PC-3 (cell line): ENCODE measurements around the gene HES3. TPM values are rescaled to one million over a fixed set of nuclear protein-coding genes. Genes with fewer than 3 reads are reported as not detected.

Experiments
- ATAC-seq: fragments of 200-7000 bp; cut with Tn5 transposase; 2 replicates; pipeline ENCODE4 v1.9.1; 2020; ENCODE audit warnings: mild to moderate bottlenecking, moderate library complexity
- BruUV-seq: library from RNA; stranded (reverse); fragments of 400-500 nt; replicated peaks from 2 replicates; lab custom pipeline; 2021; lab: Mats Ljungman, UMichigan
- CTCF ChIA-PET: fragments of 300-600 bp; sonication (Branson Sonifier 250); formaldehyde crosslinking; loops from one replicate; lab custom pipeline; 2022; ENCODE audit warnings: antibody characterized with exemption; lab: Charles Lee
- POLR2A ChIA-PET: fragments of 300-600 bp; sonication (Branson Sonifier 250); formaldehyde crosslinking; loops from one replicate; lab custom pipeline; 2022; ENCODE audit warnings: antibody characterized with exemption; ENCODE audit not compliant: unreplicated experiment; lab: Charles Lee
- DNase-seq: peaks from one replicate; pipeline ENCODE4 v3.0.0-alpha.2; 2015
- H2AFZ ChIP-seq: fragments of 300-600 bp; sonication (generic); 2 replicates; pipeline ENCODE4 v1.6.0; 2016; ENCODE audit warnings: antibody characterized with exemption, low read length
- H3F3A ChIP-seq: fragments of 300-600 bp; sonication (generic); one replicate; pipeline ENCODE4 v1.6.0; 2017; ENCODE audit warnings: antibody characterized with exemption, low read length, control low read depth, mild to moderate bottlenecking; ENCODE audit not compliant: unreplicated experiment
- H3K27ac ChIP-seq: fragments of 300-600 bp; sonication (generic); 2 replicates; pipeline ENCODE4 v1.5.1; 2016; ENCODE audit warnings: mild to moderate bottlenecking, low read length
- H3K27me3 ChIP-seq: fragments of 300-600 bp; sonication (generic); 2 replicates; pipeline ENCODE4 v1.6.1; 2016; ENCODE audit warnings: low read length, mixed read lengths
- H3K36me3 ChIP-seq: fragments of 300-600 bp; sonication (generic); 2 replicates; pipeline ENCODE4 v1.6.1; 2016; ENCODE audit warnings: low read depth, mixed run types, low read length, mixed read lengths
- H3K4me1 ChIP-seq: fragments of 300-600 bp; sonication (generic); 2 replicates; pipeline ENCODE4 v1.5.1; 2016; ENCODE audit warnings: low read length; ENCODE audit not compliant: insufficient read depth
- H3K4me2 ChIP-seq: fragments of 300-600 bp; sonication (generic); 2 replicates; pipeline ENCODE4 v1.6.0; 2016; ENCODE audit warnings: low read length
- H3K4me3 ChIP-seq: fragments of 300-600 bp; sonication (generic); 2 replicates; pipeline ENCODE4 v1.5.1; 2016; ENCODE audit warnings: mild to moderate bottlenecking, low read length, mixed read lengths
- H3K79me2 ChIP-seq: fragments of 300-600 bp; sonication (generic); 2 replicates; pipeline ENCODE4 v1.6.1; 2017; ENCODE audit warnings: low read length, mixed read lengths
- H3K9ac ChIP-seq: fragments of 300-600 bp; sonication (generic); 2 replicates; pipeline ENCODE4 v1.6.0; 2016; ENCODE audit warnings: mild to moderate bottlenecking, low read length
- H3K9me2 ChIP-seq: fragments of 300-600 bp; sonication (generic); replicated peaks from 2 replicates; pipeline ENCODE4 v1.6.1; 2016; ENCODE audit warnings: mixed run types, low read length, mixed read lengths
- H3K9me3 ChIP-seq: fragments of 300-600 bp; sonication (generic); 2 replicates; pipeline ENCODE4 v1.6.1; 2016; ENCODE audit warnings: low read length, mixed read lengths
- H4K20me1 ChIP-seq: fragments of 300-600 bp; sonication (generic); 2 replicates; pipeline ENCODE4 v1.6.1; 2016; ENCODE audit warnings: low read length, mixed read lengths
- CTCF ChIP-seq: fragments of 300-600 bp; sonication (generic); conservative IDR thresholded peaks from 2 replicates; pipeline ENCODE4 v1.5.1; 2017; ENCODE audit warnings: antibody characterized with exemption, low read depth, mild to moderate bottlenecking, low read length
- EZH2 ChIP-seq: fragments of 300-600 bp; sonication (generic); IDR thresholded peaks from one replicate; pipeline ENCODE4 v1.6.1; 2017; ENCODE audit warnings: antibody characterized with exemption, mild to moderate bottlenecking, low read length; ENCODE audit not compliant: unreplicated experiment
- EZH2phosphoT487 ChIP-seq: fragments of 300-600 bp; sonication (generic); IDR thresholded peaks from 2 replicates; pipeline ENCODE4 v1.6.1; 2018; ENCODE audit warnings: mild to moderate bottlenecking, antibody characterized with exemption, low read length, borderline replicate concordance
- intact Hi-C: fragments of 100-400 bp; cut with micrococcal nuclease; formaldehyde crosslinking; loops from 2 replicates; pipeline ENCODE4 v1.9.0; 2023
- total RNA-seq: library from RNA; depleted of rRNA; stranded (reverse); fragments of >200 nt; gene quantifications from 2 replicates; pipeline ENCODE4 v1.2.3, GENCODE V29; 2014

The HES3 gene
- total RNA-seq, 1 experiment from 2014 or later, result not detected

GRCh38 chr1:6210591-6211355 is 33.2 kb upstream of the HES3 start:
- intact Hi-C loops, result no loop called here
- Histone ChIP-seq H3F3A (no peaks in the 10 kb centered on the region), H3K9me2 (no peaks in the 10 kb centered on the region), H3K27ac (no peak overlapping the region), H4K20me1 (no peaks in the 10 kb centered on the region), H3K4me2 (no peak overlapping the region), H3K79me2 (peaks cover 30% of the 10 kb centered on the region), H3K27me3 (no peaks in the 10 kb centered on the region), H3K36me3 (peaks cover 42% of the 10 kb centered on the region), H3K4me3 (no peak overlapping the region), H3K9ac (no peak overlapping the region), H2AFZ (no peak overlapping the region), H3K4me1 (peaks cover 8% of the 10 kb centered on the region; the same call in 1 of the 2 replicates), H3K9me3 (no peaks in the 10 kb centered on the region)
- ChIA-PET CTCF (no interaction called here), POLR2A (no interaction called here)
- no TSS peak for BruUV-seq
- DNase-seq (no peak), ATAC-seq (no peak)
- TF ChIP-seq EZH2phosphoT487 (no peak), CTCF (no peak), EZH2 (no peak)

- ChIA-PET POLR2A (no interaction called here), CTCF (no interaction called here)
- no peaks in the 10 kb centered on the region for H3F3A ChIP-seq
- intact Hi-C loops, result no loop called here
- BruUV-seq, result no TSS peak
- no peak overlapping the region for H2AFZ ChIP-seq
- no peak for DNase-seq
- no peak overlapping the region for H3K27ac ChIP-seq
- TF ChIP-seq CTCF (no peak), EZH2phosphoT487 (no peak), EZH2 (no peak)
- no peaks in the 10 kb centered on the region for H4K20me1 ChIP-seq
- no peak overlapping the region for H3K4me3 ChIP-seq
- H3K79me2 ChIP-seq, result peaks cover 20% of the 10 kb centered on the region
- ATAC-seq, result no peak
- H3K4me2 ChIP-seq, result no peak overlapping the region
- H3K27me3 ChIP-seq, result no peaks in the 10 kb centered on the region
- H3K9ac ChIP-seq, result no peak overlapping the region
- H3K36me3 ChIP-seq, result peaks cover 48% of the 10 kb centered on the region
- H3K4me1 ChIP-seq, result peaks cover 8% of the 10 kb centered on the region; the same call in 1 of the 2 replicates
- no peaks in the 10 kb centered on the region for H3K9me2 ChIP-seq
- H3K9me3 ChIP-seq, result no peaks in the 10 kb centered on the region
These were observed 32.2 kb upstream of the HES3 start for GRCh38 chr1:6211731-6212130.
